Stimulated activated CD8-positive, alpha-beta memory T cell treated with anti-CD3 and anti-CD28 coated beads, Interleukin-15, amount 100 ng/mL, for 48 hours (primary cell): ENCODE data around the gene DENND1A.
"Not testable (repeated sequence)": the region's sequence is repeated elsewhere in the genome, so short reads cannot be mapped to it uniquely, and the experiment has no call there.

ENCODE experiments used
- DNase-seq, 2 donors: peaks; one replicate each; pipeline ENCODE4 v3.0.0-alpha.2; 2020; ENCODE audit warnings: low read depth in 2 of 2

The DENND1A gene

DNA sequence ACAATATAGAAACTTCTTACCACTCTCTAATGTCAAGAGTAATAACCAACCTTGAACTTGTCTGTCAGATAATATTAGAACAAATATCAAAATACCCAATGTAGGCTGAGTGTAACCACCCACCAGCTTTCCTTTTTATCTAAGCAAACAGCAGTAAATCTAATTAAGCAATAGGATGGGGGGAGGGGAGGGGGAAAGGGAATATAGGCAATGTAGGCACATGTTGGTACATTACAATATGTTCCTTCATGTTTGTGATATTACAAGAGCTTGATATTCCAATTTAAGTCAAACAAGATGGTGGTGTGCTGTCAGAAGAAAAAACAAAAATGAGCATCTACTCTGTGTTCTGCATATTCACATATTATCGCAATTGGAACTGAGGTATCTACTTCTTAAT lies 158.2 kb downstream of the DENND1A start:
- DNase-seq: no peak

DNA sequence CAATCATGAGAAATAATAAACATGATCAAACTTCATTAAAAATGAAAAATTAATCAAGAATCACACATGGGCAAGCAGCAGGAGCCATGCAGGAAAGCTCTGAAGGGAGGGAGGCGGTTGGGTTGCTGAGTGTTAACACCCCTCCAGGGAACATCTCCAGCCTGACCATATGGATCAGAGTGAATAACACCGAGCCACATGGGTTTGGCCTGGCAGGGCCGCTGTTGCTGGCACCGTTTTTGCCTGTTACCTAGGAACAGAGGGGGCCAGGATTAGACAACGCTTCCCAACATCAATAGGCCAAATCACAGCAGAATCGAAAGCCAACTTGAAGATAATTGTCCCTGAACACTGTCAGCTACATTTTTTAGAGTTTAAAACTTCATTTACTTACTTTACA lies 160.2 kb downstream of the DENND1A start:
- no peak for DNase-seq

DNA sequence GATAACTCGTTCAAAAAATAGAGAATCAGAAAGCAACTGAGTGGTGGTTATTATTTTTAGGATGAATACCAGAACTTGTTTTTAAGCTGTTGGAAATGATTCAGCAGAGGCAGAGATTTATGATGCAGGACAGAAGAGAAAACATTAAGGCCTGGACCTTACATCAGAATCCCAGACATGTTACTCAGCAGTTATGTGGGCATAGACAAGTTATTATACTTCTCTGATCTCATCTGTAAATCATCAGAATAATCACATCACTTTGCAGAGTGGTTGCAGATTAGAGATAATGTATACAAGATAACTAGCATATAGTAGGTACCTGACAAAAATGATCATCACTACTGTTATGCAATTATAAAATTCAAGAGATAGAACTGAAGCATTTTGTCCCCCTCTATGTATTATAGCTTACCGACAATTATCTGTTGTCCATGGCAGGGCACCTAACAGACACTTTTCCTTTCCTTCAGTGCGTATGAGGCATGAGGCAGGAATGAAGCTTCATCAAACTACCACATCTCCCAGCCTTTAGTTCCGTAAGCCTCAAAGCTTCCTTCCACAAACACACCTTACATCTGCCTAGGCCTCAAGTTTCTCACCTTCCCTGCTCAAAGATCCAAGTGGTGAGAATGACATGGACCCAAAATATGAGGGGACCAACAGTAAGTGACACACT lies 165.9 kb downstream of the DENND1A start:
- DNase-seq: no peak

DNA sequence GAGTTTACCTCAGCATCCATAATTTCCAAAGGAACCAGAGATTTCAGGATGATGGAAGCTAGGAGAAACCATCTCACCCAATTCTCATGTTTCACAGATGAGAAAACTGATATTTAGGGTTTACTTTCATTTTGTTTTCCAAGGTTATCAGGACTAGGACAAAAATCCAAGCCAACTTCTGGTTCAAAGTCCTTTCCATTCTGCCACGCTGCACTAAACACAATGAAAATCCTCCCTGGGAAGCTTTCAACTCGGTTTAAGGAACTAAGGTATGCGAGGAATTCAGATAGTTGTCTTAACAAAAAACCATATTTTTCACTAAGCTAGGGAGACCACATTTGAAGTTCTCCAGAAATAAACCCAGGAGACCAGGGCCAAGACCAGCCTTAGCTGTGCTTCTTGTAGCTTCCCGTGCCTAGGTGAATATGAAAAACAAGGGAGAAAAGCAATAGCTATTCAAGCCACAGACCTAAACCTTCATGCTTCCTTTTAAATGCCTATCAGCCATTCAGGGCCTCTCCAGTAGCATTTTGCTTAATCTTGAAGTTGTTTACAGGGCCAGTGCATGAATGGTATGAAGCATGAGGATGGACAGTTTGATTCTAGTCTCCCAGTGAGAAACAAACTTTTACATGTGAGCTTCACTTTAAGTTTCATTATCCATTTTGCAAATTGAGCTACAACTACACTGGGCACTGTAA lies 167.9 kb downstream of the DENND1A start:
- DNase-seq: no peak

DNA sequence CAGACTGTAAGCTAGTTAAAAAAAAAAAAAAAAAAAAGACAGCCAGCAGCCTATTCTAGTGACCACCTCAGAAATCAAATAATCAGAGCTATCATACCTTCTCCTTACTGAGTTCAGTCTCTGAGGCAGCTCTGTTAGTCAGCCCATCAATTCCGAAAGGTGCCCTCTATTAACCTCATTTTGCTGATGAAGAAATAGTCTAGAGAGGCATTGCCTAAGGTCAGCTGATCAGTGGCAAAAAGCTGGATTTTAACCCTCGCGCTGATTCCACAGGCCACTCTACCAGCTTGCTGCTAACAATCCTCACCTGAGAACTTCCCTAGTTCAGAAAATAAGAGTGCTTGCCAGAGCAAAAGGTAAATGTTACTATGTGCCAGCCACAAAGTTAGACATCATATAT lies 172.0 kb downstream of the DENND1A start:
- DNase-seq: no peak

DNA sequence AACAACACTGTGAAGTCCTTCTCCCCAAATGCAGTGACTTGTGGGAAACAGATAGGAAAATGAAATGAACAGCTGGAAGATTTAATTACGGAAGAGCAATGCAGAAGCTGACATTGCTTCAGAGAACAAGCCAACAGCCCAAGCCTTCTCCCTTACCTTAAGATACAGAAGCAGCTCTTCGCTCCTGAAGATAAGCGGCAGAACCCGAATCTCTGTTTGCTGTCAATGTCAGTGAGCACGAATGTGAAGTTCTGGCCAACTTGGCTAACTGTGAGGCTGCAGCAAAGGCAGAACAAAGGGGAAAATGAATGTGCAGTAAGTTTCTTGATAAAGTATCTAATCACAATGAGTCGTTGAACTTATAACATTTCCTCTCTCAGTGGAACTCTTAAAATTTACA lies 172.4 kb downstream of the DENND1A start:
- DNase-seq: no peak

DNA sequence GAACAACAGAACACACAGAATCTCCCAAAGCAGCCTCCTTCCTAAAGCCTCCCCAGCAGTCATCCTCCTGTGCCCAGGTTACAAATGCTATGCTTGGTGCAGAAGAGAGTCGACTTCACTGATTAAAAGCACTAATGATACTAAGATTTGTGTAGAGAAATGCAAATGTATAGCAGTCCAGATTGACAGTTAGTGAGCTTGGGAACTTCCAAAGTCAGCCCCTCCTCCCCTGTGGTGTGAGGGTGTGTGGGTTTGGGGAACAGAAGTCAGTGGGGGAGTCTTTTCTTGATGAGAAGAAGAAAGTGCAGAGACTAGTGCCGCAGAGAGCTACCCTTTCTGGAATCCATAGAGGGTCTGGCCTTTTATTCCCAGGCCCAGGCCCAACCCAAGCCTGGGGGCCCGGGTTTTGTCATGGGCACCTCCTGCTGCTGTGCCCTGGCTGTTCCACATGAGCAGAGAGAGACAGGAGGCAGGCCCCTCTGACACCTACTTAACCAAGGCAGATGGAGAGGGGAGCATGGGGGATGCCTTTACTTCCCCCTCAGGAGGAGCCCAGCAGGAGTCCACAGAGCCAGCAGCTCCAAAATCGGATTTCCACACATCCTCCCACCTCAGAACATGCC lies 173.3 kb downstream of the DENND1A start:
- DNase-seq: no peak

DNA sequence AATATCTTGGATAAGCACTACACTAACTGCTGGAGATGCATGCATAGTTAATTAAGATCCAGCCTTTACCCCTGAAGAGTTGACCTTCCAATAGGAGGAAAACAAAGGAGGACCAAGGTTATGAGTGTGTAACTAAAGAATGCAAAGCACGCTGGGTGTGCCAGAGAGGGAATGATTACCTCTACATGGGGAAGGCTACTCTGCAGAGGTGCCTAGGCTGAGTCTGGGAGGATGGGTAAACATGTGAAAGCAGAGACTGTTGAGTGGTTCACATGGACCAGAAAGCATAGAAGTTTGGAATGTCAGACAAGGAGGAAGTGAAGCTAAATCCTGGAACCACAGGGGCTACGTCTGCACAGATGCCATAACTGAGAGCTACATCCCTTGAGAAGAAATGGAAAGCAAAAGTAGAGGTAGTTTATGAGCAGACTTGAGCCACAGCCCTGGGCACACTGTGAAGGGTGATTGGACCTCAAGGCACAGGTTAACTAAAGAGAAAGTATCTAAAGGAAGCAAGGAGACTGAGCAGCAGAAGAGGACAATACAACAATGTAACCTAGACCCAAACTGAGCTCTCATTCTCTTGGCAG lies 176.2 kb downstream of the DENND1A start:
- DNase-seq: no peak

DNA sequence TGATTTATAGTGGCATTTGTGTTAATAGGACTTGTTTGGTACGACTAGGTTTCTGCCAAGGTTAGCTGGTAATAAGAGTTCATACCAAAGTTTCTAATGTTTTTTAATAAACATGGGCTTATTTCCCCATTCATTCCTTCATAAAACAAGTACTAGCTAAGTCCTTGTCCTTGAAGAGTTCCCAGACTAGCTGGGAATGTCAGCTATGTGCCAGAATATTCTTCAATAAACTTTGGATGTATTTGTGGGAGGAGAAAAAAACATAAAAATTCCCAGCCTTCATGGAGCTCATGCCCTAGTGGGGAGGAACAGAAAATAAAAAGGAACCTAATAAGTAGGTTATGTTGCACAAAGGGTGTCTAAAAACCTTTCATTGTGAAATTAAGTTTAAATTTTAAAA lies 176.9 kb downstream of the DENND1A start:
- DNase-seq: no peak

DNA sequence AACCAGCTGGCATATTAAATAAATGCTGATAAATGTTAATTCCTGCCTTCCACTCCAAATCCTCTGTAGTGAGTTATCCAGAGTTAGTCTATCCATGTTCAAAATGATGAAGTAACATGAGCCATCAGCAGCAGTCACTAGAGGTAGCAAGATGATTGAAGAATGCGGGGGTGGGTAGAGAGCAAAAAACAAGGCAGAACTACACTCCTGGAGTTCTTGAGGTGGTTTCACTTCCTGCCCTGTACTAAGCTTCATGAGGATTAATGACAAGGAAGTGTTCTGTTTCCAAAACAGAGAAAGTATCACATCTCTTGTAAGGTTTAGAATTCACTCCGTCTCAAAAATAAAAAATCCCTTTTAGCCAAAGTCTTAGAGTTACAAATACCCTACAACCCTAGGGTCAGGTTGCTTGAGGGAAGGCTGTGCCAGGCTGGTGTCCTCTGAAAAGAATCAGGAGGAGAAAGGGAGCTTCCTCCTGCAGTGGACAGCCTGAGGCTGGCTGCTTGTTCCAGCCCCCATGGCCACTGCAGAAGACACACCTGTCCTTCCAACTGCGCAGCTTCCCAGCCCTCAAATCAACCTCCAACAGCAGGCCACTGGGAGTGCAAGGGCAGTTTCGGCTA lies 180.2 kb downstream of the DENND1A start:
- DNase-seq: no peak

DNA sequence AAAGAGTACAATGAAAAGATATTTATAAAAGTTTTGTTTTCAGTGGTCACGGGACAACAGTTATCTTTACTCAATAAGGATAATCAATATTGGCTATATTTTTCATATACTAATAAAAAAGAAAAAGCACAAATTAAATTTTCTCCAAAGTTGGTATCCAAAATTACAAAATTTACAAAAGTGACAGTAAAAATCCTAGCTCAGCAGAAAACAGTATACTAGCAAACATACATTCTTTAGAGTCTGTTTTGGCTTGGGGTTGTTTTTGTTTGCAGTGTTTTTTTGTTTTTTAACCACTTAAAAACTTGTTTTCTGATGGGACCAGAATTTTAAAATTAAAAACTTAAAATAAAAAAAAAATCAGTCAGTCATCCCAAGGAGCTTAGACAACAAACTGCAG lies 183.2 kb downstream of the DENND1A start:
- no peak for DNase-seq

DNA sequence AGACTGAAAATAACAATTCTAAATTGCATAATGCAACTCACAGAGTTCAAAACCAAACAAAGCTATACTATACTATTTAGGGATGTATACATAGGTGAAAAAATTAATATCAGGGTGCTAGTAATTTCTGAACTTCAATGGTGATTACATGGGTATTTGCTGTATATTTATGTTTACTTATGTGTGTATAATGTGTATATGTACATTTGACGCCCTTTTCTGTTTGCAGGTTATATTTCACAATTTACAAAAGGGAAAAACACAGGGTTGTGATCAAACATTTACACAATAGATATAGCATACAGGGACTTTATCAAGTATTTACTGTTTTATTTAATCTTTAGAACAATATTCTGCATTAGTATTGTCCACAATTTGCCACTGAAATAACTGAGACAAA lies 184.0 kb downstream of the DENND1A start:
- DNase-seq: no peak

DNA sequence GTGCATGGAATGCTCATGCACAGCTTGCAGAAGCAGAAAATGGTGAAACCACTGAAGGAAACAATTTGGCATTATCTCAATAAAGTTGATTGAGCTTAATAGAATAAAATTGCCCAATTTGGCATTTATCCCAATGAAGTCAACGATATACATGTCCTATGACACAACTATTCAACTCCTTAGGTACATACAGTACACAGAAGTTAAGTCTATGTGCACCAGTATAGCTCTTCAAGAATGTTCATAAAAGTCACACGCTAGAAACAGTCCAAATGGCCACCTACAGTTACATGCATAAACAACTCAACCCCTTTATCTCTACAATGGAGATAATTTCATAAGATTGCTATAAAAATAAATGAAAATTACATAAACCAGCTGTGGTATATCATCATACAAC lies 184.5 kb downstream of the DENND1A start:
- DNase-seq: no peak

DNA sequence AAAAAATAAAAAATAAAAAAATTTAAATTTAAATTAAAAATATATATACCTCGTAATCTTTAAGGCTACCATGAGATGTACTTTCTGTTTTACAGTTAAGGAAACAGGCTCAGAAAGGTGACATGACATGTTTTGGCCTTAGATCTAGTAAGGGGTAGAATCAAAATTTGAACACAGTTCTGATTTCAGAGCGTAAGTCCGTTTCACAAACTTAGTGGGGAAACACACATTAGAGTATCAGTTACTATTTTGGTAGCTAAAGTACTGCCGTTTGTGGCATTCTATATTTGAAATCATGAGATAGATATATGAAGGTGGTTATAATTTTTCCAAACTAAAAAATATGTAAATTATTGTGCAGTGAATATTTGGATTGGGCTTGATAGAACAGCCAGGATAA lies 186.2 kb downstream of the DENND1A start:
- no peak for DNase-seq

DNA sequence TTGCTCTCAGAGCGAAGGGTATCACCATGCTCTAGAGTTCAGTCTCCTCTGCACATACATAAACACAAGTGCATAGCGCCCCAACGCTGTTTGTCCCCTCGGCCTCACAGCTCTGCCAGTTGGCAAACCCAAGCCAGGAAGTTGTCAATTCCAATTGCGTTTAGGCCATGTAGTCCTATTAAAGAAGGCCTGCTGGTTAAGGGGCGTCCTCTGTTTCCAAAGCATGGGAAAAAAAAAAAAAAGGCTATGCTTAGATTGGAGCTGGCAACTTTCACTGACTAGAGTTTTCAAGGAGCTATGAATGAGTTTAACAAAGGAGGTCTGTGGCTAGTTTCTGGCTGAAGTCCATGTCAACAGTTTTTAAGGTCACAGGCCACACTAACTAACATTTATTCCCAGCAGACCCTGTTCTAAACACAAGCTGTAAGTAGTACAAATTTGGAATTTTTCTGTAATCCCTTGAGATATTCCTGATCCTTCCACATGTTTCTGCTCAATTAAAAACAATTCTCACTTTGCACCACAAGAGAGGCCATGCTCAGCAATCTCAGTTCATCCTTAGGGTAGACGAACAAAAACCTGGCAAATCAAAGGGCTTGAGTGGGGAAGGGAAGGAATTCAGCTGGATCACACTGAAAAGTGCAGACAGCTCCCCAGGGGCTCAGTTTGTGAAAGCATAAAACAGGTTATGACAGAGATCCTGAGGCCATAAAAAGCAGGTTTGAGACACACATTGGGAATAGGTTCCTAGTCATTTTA lies 187.7 kb downstream of the DENND1A start:
- DNase-seq: no peak

DNA sequence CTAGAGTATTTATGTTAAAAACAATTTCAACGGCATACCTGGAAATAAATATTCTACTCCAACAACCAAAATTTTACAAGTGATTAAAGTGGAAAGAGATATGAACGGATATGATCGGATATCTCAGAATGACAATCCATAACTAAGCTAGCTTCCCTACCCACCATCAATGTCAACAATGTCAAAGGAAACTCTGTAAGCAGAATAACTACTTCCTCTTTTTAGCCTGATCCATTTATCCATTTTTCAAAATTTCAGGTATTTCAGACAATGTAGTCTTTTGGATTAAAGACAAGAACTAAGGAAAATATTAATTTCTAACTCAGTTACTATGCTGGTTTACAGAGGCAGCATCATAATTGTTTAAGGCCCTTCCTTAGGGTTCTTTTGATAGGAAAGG lies 188.7 kb downstream of the DENND1A start:
- no peak for DNase-seq

DNA sequence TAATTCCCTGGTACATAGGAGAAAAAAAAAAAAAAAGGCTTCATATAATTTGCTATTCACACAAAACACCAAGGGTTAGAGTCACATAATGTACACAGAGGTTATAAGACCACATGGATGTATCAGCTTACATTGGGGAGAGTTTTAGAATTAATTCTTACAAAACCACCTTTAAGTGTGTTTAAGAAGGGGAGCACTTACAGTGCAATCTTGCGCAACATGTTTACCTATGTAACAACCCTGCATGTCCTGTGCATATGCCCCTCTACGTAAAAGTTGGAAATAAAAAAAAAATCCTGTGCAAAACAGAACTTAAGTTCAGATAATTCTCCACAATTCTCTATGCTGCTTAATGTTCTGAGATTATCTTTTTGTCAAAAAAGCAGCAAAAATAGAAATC lies 190.0 kb downstream of the DENND1A start:
- no peak for DNase-seq

DNA sequence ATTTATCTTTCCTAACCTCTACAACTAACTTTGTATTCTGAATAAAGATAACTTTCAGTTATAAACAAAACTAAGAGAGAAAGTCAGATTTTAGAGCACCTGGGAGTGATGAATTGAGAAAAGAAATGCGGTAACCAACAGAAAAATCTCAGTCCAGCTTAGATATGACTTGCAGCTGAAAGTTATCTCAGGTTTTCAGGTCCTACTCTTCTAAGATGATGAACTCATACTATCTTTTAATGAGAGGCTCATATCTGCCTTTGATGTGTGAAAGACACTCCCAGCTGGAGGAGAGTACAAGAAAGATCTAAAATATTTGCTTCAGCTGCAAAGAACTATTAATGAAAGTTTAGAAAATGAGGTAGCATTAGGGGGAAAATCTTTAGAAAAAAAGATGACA lies 190.5 kb downstream of the DENND1A start:
- no peak for DNase-seq

DNA sequence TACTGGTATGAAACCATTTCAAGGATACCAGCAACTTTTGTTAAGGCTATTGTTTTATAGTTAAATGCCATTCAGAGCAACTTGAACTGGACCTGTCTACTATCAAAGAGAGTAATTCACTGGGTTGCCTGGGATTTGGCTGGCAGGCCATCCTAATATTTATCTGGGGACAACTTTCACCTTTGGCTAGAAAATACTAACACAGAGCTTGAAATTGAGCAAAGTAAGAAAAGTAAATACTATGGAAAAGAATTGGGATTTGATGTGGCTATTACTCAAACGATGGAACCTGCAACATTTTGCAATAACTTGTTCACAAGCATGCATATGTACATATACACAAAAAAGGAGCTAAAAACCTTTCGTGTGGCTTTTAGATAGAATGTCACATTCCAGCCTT lies 191.3 kb downstream of the DENND1A start:
- no peak for DNase-seq

DNA sequence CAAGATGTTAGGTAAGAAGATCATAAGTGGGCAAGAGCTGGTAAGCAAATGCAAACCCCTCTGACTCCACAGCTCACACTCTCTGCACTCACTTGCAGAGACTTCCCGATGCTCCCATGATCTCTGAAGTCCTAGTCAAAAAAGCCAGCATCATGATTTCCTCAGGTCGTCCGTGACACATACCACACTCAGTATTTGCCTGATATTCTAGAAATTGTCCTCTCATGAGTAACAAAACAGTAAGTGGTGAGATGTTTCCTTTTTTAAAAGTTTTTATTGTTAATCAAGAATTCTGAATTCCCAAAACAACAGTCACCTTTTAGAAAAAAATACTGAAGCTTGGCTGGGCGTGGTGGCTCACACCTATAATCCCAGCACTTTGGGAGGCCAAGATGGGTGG lies 194.6 kb downstream of the DENND1A start:
- no peak for DNase-seq

DNA sequence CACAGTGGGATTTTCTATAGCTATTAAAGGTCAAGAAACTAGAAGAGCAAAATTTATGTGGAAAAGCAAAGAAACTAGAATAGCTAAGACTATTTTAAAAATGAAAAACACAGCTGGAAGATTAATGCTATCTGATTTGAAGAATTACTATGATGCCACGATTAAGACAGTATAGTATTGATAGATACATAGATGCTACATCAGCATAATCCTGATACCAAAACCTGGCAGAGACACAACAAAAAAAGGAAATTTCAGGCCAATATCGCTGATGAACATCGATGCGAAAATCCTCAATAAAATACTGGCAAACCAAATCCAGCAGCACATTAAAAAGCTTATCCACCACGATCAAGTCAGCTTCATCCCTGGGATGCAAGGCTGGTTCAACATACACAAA lies 201.4 kb downstream of the DENND1A start:
- not testable (repeated sequence) for DNase-seq

DNA sequence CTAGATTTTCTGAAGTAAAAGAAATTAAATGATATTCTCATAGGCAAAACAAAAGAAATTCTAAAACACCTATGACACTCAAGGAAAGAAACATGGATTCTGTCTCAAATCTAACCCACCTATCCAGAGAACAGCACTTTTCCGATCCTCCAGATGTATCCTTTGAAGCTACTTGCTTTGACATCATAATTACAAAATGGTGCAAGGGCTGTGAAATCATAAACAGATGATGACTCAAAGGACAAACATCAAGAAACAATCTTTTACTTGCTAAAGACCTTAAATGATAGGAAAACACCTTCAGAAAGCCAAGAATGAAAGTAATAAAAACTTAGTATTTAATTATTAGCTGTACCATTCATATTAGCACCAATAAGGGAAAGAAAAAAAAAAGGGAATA lies 202.6 kb downstream of the DENND1A start:
- DNase-seq: no peak
